Activated CD4-positive, alpha-beta T cell treated with anti-CD3 and anti-CD28 coated beads, Interleukin-2, Interleukin-6, amounts not matched to agents 100 ng/mL and 50 ng/mL, durations not matched to agents 16 hours and 8 hours (primary cell): Measurements from ENCODE around the gene SMC1B.
"Not testable (repeated sequence)": the region's sequence is repeated elsewhere in the genome, so short reads cannot be mapped to it uniquely, and the experiment has no call there.

ENCODE experiments used
- DNase-seq: peaks from one replicate; pipeline ENCODE4 v3.0.0-alpha.2; 2020

SMC1B gene

DNA sequence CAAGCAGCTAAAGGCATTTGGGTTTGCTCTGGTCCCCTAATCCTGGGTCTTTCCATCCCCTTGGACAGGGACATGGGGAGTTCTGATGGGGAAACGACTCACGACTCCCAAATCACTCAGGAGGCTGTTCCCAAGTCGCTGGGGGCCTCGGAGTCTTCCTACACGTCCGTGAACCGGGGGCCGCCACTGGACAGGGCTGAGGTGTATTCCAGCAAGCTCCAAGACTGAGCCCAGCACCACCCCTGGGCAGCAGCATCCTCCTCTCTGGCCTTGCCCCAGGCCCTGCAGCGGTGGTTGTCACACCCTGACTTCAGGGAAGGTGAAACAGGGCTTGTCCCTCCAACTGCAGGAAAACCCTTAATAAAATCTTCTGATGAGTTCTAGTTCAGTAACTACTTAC lies 117.9 kb downstream of the SMC1B start:
- no peak for DNase-seq

- DNase-seq: not testable (repeated sequence)
Measured at GRCh38 chr22:45295004-45295403, 118.4 kb downstream of the SMC1B start.
